Right lobe of liver (tissue), 4 donors: ENCODE results near the gene TNS3.

Source experiments
- CTCF ChIP-seq, 4 donors: fragments of 200-600 bp in 3 of 4; fragments of 450-650 bp in 1 of 4; IDR thresholded peaks; one replicate each; pipeline versions ENCODE4 v1.5.1 to v1.8.0; 2016 to 2022; ENCODE audit warnings: antibody characterized with exemption in 4 of 4, mild to moderate bottlenecking in 2 of 4
- POLR2A ChIP-seq: fragments of 450-650 bp; IDR thresholded peaks from one replicate; pipeline ENCODE4 v1.6.1; 2017; ENCODE audit warnings: antibody characterized with exemption, mild to moderate bottlenecking
- donor health status: DM: no; HTN: no; CAD: no.
- donor health status: DM: no; HTN: no; CAD: no.
- donor health status: DM: no; HTN: yes; CAD: no.

- TF ChIP-seq CTCF (IDR thresholded peaks at IDR 0.05) (no peak), POLR2A (no peak)
Observed at GRCh38 chr7:47508389-47509380, 73.2 kb downstream of the TNS3 start.
